ENCODE results near the gene GRIK5. TPM values are rescaled to one million over a fixed set of nuclear protein-coding genes. Genes with fewer than 3 reads are reported as not detected.
A peak's percentile ranks its signal among the peaks of the same experiment; 100 is the strongest.
"Not testable (repeated sequence)": the region's sequence is repeated elsewhere in the genome, so short reads cannot be mapped to it uniquely, and the experiment has no call there.

The GRIK5 gene
- total RNA-seq, 1 donor from 2014 or later, result 3.2 TPM

GRCh38 chr19:42005504-42005903 is 64.5 kb downstream of the GRIK5 start:
- no peak for DNase-seq

- no peak for DNase-seq
Observed at GRCh38 chr19:42003506-42004294, 66.3 kb downstream of the GRIK5 start.

- no peak for DNase-seq
Observed at GRCh38 chr19:41999878-42000208, 70.2 kb downstream of the GRIK5 start.

DNA sequence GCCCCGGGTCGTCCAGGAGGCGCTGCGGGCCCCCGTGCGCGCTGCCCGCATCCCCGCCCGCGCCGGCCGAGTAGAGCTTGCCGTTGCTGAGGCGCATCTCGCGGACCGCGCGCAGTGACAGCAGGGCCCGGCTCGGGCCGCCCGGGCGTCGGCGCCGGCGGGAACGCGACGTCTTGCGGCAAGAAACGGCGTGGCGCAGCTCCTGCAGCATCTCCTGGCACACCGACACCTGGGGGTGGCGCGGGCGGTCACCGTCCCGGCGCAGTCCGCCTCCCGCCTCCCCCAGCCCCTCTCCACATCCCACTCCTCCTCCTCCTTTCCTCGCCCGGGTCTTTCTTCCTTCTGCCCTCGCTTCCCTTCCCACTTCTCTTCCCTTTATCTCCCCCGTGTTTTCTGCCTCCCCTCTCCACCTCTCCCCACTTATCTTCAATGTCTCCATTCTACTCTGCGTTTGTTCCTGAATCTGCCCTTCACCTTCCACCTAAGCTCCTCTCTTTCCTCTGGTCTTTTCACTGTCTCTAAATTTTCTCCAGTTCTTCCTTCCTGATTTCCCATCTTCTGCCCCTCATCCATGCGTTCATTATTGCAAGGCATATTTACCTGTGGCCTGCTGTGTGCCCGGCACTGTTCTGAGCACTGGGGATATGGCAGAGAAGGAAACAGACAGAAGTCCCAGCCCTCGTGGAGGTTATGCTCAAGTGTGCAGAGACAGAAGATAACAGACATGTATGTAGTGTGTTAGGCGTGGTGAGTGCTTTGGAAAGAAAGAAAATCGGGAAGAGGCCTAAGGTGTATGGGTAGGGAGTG is 70.7 kb downstream of the GRIK5 start:
- no peak for DNase-seq

DNA sequence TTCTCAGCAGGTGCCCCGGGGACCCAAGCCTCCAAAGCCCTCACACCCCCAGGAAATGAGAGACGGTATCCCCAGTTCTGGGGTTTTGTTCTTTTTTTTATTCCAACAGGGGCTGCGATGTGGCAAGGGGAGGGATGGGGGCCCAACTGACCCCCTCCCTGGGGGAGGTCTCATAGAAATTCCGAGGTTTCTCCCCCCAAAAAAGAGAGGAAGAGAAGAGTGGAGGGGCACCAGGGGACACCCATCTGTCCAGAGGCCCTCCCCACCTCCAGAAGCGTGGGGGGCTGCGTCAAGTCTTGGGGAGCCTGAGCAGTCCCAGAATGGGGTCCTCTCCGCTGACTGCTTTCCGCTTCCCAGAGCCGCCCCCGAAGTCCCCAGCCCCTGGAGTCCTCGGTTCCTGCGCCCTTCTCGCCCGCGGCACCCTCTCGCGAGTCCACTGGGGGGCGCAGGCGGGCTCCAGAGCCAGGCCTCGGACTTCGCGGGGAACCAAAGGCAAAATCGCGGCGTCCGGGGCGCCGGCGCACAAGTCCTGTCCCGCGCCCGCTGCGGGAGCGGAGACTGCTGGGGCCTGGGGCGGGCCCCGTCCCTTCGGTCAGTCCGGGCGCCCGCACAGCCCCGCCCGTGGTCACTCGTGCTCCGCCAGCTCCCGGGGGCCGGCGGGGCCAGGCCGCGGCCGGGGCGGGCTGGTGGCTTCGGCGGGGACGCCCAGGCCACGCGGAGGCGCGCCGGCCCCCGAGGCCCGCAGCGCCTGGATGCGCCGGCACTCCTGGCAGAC is 71.6 kb downstream of the GRIK5 start:
- peak; percentile 59 for DNase-seq

DNA sequence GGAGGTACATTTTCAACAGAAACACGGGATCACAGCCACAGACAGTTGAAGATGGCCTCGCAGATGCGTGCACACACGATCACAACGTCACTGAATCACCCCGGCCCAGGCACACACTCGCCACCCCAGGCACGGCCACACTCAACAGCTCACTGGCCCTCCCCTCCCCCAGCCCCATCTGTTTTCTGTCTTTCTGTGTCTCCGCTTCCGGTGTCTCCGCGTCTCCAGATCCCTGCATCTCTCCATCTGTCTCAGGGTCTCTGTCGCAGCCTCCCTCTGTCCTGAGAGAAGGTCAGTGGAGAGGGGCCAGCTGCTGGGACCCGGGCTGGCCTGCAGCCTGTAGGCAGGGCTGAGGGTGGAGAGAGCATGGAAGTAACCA is 72.2 kb downstream of the GRIK5 start:
- no peak for DNase-seq

GRCh38 chr19:41997121-41997850 is 72.7 kb downstream of the GRIK5 start:
- peak; percentile 67 for DNase-seq

DNA sequence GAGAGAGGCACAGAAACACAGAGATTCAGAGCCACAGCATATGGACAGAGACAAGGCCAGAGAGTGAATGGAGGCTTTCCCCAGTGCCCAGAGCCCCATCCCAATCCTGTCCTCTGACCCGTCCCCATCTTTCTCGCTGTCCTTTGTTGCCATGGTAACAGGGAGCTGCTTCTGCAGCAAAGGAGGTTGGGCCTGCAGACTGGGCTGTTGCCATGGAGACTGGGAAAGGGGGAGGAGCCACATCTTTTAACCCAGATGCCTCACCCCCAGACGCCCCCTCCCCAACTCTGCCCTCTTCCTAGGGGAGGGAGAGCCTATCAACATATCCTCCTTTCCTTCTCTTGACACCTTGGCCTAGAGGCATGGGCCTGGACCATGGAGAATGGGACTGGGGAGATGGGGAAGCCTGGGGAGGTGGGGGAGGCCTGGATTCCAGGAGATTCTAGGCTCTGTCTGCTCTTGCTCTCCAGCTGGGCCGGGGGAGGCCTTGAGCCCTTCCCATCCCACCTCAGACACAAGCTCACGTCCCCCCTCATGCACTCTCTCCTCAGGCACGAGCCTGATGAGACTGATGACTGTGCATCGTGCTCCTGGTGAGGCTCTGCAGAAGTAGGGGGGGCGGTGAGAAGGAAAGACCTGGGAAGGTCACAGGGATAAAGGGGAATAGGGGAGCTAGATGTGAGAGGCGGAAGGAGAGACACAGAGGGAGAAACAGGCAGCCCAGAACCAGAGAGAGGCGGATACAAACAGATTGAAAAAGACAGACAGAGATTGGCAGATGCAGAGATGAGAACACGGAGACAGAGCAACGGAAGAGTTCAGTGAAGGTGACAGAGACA is 73.8 kb downstream of the GRIK5 start:
- no peak for DNase-seq

DNA sequence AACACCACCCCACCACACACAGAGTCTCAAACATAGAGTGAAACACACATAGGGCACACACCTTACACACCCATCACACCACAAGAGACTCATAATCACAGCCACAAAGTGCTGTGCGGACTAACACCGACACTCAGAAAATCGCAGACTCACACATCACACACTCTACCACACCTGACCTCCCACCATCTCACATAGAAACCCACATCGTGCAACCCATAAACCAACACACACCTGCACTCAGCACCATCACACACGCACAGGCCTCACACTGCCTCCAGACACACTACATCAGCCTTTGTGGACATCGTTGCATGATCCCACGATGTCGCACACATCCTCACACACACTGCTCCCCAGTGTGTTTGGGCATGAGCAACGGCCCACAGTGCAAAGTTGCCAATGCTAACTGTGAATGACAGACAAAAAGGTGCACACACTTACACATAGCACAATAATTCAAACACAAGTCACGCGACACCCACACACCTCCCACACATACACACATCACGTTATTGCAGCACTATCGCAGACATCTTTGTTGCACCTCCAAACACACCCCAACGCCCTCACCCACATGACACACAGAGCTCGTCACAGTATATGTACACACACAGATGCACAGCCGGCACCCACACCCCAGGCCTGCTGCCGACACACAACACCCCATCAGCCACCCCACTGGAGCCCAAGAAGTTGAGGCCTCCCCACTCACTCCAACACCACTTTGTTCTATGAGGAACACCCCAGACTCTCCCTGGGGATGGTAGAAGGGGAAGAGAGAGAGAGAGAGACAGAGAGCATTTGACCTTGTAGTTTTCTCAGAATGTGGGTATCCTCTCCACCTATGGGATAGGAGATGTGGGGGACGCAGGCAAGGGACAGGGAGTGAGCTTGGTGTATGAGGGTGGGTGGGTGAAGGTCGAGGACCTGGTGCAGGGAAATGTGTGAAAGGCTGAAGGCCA is 74.7 kb downstream of the GRIK5 start:
- DNase-seq, result no peak

DNA sequence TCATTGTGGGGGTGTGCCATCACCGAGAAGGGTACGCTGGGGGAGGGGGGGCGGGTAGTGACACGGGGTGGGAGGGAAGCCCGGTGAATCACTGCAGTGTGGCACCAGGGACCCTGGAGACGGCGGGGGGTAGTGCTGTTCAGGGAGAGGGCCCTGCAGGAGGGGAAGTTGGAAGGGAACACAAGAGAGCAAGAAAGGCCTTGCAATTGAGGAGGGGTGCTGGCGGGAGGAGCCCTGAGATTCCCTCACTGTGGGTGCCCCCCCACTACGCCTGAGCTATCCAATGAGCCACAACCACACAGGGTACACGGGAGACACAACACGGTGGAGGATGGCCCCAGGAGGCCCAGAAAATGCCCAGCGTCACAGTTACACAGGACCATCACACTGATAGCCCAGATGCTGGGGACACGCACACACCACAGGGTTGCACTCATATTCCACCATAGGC is 75.5 kb downstream of the GRIK5 start:
- no peak for DNase-seq

DNA sequence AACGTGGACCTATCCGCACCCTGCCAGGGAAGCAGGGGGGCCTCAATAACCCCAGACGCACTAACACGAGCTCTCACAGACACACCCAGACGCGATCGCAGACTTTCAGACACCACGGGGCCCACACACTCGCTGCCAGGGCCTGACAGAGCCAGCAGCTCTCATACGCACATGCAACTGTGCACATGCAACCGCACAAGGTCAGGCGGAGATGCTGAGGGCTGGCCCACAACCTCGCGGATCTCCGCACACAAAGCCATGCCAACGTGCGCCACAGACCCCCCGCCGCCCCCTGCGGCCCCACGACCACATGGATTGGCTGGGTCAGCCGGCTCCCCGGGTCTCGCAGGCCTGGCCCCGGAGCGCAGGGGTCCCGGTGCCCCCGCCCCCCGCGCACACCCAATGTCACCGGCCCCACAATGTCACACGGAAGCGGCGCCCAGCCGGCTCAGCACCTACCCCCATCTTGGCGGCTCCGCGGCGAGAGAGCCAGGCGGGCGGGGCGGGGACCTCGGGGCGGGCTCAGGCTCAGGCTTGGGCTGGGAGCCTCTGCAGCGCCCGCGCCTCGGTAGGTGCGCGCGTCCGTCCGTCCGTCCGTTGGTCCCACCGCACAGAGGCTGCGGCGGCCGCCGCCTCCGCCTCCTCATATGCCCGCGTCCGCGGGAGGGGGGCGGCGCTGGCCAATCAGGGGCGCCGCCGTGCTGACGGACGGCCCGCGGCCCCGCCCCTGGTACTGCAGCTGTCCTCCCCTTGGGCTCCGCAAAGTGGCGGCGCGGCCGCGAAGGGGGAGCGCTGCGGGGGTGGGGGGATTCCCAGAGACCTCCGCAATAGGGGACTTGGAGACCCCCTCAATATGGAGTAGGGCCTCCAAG is 76.2 kb downstream of the GRIK5 start, which contains the start of gene ATP1A3:
Gene ATP1A3 (minus strand): TSS at position 619 of the 872 bp plus-strand sequence. CDS start 154 bp downstream, at position 465.
- DNase-seq, result peak; percentile 69

DNA sequence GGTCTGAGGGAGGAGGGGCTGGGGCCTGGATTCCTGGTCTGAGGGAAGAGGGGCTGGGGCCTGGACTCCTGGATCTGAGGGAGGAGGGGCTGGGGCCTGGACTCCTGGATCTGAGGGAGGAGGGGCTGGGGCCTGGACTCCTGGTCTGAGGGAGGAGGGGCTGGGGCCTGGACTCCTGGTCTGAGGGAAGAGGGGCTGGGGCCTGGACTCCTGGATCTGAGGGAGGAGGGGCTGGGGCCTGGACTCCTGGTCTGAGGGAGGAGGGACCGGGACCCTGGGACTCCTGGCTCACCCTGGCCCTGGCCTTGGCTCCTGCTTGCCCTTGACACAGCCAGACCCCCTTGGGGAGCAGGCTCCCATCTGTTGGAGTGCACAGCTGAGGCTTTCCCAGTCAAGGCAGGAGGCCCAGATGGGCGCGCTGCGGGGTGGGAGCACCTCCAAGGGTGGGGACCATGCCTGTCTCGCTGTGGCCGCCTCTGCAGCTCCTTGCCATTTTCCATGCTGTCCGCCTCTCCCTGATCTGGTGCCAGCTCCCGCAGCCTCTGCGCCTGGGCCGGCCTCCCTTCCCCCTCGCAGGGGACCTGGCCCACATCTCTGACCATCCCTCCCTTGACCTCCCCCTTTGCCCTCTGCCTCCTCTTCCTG is 78.0 kb downstream of the GRIK5 start:
- DNase-seq, result not testable (repeated sequence)

DNA sequence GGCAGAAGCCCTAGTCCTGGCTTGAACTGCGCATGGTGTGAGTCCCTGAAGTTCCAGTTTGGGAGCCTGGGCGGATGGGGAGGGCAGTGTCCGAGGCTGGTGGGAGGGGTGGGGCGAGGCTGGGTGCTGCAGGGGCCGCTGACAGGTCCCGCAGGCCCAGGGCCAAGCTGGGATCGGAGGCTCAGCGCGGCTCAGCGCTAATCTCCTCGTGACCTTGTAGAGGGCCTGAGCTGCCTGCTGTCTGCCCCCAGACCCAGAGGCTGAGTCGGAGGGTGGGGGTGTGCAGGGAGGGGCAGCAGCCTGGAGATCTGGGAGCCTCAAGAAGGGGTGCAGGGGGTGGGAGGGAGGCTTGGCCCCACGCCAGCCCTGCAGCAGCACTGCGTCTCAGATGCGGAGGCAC is 79.0 kb downstream of the GRIK5 start:
- DNase-seq, result no peak

GRCh38 chr19:41990615-41991014 is 79.4 kb downstream of the GRIK5 start:
- no peak for DNase-seq

DNA sequence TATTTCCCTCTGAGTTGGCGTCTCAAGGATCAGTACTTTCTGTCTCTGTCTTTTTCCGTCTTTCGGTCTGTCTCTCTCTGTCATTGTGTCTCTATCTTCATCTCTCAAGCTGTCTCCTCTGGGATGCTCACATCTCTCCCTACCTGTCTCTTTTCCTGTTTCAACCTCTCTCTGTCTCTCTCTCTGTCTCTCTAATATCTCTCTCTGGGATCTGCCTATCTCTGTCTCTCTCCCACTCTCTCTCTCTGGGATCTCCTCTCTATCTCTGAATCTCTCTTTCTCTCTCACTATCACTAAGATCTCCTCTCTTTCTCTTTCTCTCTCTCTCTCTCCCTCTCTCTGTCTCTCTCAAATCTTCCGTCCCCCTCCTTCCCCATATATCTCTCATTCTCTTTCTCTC is 80.0 kb downstream of the GRIK5 start:
- DNase-seq, result no peak

GRCh38 chr19:41988947-41989346 is 81.1 kb downstream of the GRIK5 start:
- no peak for DNase-seq

DNA sequence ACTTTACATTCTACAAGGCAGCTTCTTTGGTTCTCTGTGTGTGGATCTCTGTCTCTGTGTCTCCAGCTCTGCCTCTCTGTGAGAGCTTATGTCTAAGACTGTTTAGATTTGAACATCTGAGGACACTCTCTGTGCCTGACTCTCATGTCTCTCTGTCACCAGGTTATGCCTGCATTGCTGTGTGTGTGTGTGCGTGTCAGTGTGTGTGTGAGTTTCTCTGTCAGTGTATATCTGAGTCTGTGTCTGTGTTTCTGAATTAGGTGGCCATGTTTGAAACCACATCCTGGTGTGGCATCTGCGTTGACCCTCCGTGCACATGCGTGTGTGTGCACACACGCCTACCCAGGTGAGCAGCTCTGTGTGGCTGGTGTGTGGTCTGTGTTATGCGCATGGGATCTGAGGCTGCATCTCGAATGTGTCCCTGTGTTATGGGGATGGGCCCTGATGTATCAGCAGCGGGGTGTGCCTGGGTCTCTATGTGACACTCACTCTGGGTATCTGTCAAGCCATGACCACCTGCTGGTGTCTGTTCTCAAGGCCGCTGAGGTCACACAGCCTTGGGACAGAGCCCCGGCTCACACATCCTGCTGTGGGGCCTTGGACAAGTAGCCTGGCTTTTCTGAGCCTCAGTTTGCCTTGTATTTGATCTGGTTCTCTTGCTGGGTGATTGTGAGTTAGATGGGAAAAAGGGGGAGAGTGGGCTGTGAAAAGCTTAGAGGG is 82.7 kb downstream of the GRIK5 start:
- DNase-seq, result no peak

GRCh38 chr19:41984961-41985360 is 85.0 kb downstream of the GRIK5 start:
- no peak for DNase-seq
